NCI-H1105 (cell line): Measurements from ENCODE around the gene H3-3A.
"Not testable (repeated sequence)": the region's sequence is repeated elsewhere in the genome, so short reads cannot be mapped to it uniquely, and the experiment has no call there.

ENCODE experiments used
- DNase-seq: peaks from one replicate; lab custom pipeline; 2025; lab: John Stamatoyannopoulos, UW

The H3-3A gene

GRCh38 chr1:226085675-226086285 lies 23.3 kb downstream of the H3-3A start:
- DNase-seq = no peak

DNA sequence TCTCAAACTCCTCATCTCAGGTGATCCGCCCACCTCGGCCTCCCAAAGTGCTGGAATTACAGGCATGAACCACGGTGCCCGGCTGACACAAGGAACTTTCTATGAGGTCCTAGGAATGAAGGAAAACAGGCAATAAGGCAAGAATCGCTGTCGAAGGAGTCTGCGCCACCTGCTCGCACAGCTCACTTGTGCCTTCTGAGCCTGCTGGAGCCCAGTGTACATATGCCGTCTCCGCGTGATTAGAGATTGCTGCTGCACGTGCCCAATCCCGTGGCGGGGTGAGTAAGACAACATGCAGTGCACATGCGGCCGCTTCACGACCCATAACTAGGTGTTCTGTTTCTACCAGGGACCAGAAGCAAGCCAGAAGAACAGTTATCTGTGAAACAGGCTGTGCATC lies 24.3 kb downstream of the H3-3A start:
- DNase-seq = no peak

- DNase-seq = no peak
These were observed 28.9 kb downstream of the H3-3A start for GRCh38 chr1:226091461-226091860.

DNA sequence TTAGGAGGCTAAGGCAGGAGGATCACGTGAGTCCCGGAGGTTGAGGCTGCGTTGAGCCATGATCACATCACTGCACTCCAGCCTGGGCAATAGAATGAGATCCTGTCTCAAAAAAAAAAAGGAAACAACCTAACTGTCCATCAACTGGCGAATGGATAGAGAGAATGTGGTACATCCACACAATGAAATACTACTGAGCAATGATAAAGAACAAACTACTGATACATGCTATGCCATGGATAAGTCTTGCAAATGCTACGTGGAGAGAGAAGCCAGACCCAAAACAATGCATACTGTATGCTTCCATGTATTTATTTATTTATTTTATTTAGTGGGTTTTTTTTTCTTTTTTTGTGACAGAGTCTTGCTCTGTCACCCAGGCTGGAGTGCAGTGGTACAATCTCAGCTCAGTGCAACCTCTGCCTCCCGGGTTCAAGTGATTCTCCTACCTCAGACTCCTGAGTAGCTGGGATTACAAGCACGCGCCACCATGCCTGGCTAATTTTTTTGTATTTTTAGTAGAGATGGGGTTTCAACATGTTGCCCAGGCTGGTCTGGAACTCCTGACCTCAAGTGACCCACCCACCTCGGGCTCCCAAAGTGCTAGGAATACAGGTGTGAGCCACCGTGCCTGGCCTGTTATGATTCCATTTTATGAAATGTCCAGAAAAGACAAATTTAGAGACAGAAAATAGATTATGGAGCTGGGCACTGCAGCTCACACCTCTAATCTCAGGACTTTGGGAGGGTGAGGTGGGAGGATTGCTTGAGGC lies 29.7 kb downstream of the H3-3A start:
- DNase-seq = not testable (repeated sequence)

GRCh38 chr1:226092965-226093364 lies 30.4 kb downstream of the H3-3A start:
- DNase-seq = no peak

GRCh38 chr1:226093621-226094020 lies 31.1 kb downstream of the H3-3A start:
- DNase-seq = no peak

DNA sequence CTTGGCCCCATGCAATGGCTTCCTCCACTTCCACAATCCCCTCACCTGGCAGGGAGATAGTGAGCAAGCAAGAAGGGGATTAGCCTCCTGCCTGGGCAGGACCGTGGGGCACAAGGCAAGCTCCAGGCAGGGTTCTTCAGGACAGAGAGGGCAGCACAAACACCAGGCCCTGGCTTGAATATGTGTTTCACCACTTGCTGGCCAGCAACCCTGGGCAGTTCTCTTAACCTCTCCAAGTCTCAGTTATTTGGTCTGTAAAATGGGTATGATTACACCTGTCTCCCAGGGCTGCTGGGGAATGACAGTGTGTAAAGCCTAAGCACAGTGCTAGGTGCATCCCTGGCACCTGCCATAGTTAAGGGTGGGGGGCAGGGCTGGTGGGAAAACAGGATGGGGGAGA lies 31.9 kb downstream of the H3-3A start:
- no peak for DNase-seq

DNA sequence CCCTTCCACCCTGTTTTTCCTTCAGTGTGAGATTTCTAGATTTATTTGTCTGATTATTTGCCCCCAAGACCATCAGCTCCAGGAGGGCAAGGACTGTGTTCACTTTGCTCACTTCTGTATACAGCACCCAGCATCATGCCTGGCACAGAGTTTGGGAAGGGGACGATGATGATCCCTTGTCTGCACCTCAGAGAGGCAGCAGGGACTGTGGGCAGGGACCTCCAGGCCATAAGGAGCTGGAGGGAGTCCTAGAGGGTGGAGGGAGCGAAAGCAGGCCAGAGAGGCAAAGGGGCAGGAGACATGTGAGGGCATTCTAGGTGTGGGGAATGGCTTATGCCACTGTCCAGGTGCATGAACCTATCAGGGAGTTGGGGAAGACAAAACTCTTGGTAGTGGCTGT lies 32.8 kb downstream of the H3-3A start:
- no peak for DNase-seq

DNA sequence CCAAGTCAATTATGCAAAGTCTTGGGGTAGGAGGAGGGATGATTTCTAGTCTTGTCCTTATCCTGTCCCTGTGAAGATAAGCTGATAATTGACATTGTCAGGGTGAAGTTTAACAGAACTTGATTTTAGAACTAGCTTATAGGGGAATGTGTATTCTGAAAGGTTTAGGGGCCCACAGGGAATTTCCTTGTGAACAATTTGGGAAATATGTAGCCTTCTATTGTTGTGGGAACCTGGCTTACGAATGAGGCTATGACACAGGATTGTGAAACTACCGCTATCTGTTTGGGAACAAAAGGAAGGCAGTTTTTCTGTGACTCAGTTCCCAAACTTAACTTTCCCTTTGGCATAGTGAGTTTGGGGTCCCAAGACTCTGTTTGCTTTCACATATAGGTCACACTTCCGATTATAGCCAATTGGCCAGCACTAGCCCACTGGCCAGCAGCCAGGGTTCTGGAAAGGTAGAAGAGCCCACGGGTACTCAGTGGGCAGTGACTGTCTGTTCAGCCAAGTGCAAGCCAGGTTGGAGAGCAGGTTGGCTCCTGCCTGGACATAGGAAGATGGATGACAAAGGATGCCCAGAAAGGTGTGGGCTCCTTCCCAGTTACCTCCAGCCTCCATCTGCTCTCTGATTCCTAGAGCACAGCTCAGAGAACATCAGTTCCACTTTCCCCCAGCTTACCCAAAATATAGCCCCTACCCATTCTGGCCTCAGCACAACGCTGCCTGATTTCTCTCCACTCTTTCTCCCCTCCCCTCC lies 35.5 kb downstream of the H3-3A start:
- no peak for DNase-seq

- no peak for DNase-seq
These were observed 36.6 kb downstream of the H3-3A start for GRCh38 chr1:226098870-226099835.

- no peak for DNase-seq
These were observed 38.2 kb downstream of the H3-3A start for GRCh38 chr1:226100436-226101391.

DNA sequence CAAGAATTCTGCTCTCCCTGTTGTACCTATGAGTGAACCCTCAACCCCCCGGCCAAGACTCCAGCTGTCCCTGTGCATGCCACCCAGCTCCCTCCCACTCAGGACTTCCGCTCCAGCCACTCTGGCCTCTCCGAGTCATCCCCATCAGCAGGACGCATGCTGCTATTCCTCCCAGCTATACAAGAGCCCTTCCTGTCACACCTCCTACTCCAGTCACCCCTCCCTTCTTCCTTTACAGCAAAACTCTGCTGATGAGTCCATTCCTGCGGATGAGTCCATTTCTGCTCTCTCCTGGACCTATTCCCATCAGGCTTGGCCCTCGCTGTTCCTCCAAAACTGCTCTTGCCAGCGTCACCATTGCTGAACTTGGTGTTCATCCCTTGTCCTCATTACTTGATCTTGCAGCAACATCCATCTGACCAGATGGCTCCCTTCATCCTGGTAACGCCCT lies 42.2 kb downstream of the H3-3A start:
- no peak for DNase-seq

DNA sequence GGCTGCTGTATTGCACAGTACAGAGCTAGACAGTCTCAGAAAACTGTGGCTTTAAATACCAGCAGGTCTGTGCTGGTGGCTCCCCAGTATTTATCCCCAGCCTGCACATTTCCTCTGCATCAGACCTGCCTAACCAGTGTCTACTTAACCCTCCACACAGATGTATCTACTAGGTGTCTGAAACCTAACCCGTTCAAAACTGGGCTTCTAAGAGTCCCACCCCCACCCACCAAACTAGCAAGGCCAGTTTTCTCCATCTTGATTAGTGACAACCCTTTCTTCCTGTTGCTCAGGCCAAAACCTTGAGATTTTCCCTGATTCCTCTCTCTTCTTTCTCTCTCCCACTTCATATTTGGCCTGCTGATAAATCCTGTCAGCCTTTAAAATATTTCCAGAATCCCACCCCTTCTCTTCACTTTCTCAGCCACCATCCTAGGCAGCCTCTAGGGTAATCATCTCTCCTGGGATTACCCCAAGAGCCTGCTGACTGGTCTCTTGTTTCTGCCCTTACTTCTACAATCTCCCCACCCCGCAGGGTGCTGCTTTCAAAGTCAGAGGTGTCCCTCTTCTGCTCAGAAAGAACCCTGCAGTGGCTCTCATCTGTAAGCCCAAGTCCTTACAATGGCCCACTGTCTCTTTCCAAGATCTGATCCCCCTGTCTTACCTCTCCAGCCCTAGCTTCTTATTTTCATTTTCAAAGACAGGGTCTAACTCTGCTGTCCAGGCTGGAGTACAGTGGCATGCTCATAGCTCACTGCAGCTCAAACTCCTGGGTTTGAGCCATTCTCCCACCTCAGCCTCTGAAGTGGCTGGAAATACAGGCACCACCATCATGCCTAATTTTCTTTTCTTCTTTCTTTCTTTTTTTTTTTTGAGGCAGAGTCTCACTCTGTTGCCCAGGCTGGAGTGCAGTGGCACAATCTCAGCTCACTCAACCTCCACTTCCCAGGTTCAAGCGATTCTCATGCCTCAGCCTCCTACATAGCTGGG lies 45.2 kb downstream of the H3-3A start:
- no peak for DNase-seq

GRCh38 chr1:226108935-226109828 lies 46.7 kb downstream of the H3-3A start:
- no peak for DNase-seq

DNA sequence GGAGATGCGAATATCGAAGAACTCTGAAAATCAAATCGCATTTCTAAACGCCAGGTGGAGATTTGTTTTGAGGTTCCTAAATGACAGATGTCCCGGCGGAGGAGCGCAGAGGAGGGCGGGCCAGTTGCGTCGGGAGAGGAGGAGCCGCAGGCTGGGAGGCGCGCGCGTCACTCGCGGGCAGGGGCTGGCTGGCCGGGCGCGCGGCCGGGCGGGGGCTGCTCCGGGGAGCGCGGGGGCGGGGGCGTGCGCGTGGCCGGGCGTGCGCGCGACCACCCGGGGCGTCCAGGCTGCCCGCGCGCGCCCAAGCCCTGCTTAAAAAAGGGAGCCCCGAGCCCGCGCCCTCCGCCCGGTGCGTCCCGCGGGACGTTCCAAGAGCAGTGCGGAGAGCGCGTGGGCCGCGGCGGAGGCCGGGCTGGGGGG lies 47.3 kb downstream of the H3-3A start:
- peak; percentile 64 for DNase-seq

GRCh38 chr1:226110249-226111097 lies 48.0 kb downstream of the H3-3A start:
- no peak for DNase-seq
